IPS-NIHi7 (cell line): ENCODE results near the gene EIF4A2.
"Not testable (repeated sequence)": the region's sequence is repeated elsewhere in the genome, so short reads cannot be mapped to it uniquely, and the experiment has no call there.

Experiments
- DNase-seq: peaks from one replicate; pipeline ENCODE4 v3.0.0; 2012; ENCODE audit warnings: mixed read lengths; ENCODE audit errors: extremely low spot score

The EIF4A2 gene

DNA sequence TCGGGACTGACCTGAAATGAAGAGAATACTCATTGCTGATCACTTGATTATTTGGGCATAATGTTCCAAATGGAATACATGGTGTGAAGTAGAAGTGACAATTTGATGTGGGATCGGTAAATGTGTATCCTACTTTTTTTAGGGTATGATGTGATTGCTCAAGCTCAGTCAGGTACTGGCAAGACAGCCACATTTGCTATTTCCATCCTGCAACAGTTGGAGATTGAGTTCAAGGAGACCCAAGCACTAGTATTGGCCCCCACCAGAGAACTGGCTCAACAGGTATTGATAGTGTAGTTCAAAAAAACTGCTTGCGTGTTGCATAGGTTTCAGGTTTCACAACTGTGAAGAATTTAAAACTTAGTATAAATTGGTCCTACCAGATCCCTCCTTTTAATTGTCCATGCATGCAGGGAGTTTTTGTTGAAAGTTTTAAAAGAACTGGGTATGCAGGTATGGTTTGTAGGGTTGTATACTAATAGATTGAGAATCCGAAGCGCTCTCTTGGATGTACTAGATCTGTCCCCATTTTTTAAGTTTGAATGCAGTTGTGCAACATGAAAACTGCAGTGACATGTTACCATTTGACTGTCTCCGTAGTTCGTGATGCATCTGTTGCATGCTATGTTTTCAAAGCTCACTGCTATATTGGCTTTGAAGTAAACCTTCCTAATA, 1.6 kb downstream of the EIF4A2 start:
- DNase-seq = no peak

DNA sequence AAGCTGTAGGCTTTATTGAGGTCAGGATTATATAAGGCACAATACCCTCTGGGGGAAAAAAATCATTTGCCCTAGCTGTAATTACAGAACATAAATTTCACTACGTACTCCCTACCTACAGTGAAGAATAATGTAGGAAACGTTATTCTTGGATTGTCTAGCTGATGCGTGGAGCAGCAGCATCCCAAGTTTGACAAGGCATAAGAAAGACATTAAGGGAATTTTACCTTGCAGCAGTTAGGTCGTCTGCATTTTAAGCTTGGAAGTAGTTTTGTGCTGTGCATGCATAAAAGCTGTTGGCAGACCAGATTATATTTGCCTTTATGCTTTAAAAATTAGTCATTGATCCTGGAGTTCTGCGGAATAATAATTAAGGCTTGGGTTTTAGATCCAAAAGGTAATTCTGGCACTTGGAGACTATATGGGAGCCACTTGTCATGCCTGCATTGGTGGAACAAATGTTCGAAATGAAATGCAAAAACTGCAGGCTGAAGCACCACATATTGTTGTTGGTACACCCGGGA, 2.2 kb downstream of the EIF4A2 start:
- DNase-seq = no peak

DNA sequence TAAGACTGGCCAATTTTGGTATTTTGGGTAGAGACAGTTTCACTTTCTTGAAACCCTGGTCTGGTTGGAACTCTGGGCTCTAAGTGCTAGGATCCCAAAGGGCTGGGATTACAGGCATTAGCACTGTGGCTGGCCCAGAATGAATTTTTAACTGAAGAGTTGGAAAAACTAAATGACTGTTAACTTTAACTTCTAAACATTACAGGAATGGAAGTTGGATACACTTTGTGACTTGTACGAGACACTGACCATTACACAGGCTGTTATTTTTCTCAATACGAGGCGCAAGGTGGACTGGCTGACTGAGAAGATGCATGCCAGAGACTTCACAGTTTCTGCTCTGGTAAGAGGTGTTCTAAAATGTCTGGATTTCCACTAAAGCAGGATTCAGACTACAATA, 3.5 kb downstream of the EIF4A2 start:
- no peak for DNase-seq

DNA sequence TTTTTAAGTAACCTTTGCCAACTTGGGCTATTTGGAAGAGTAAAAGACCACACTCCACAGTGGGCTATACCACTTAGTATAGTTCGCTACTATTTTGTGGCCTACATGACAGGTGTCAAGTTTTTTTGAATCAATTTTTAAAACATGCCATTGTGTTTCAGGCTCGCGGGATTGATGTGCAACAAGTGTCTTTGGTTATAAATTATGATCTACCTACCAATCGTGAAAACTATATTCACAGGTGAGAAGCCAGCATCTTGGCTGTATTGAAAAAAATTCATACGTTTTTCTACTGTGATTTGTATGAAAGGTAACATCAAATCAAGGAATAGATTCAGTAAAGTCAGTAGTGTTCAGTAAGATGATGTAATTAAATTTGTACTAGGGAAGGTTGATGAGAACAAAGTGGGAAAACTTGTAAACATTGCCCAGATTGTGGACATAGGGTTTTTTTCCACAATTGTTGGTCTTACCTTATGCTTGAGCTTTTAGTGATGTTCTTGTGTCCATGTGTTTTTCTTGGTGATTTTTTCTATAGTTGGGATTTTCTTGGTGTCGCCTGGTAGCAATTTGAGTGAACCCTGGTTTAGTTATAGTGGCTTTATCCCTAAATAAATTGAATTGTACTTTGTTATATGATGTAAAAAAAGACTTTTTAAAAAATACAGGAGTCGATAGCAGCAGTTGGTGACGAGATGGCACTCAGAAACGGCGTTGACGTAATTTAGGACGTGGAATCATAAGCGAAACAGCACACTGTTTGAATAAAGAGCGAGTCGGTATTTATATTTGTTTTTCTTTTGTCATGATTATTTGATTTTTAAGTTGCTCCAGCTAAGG, 4.5 kb downstream of the EIF4A2 start:
- DNase-seq = no peak

DNA sequence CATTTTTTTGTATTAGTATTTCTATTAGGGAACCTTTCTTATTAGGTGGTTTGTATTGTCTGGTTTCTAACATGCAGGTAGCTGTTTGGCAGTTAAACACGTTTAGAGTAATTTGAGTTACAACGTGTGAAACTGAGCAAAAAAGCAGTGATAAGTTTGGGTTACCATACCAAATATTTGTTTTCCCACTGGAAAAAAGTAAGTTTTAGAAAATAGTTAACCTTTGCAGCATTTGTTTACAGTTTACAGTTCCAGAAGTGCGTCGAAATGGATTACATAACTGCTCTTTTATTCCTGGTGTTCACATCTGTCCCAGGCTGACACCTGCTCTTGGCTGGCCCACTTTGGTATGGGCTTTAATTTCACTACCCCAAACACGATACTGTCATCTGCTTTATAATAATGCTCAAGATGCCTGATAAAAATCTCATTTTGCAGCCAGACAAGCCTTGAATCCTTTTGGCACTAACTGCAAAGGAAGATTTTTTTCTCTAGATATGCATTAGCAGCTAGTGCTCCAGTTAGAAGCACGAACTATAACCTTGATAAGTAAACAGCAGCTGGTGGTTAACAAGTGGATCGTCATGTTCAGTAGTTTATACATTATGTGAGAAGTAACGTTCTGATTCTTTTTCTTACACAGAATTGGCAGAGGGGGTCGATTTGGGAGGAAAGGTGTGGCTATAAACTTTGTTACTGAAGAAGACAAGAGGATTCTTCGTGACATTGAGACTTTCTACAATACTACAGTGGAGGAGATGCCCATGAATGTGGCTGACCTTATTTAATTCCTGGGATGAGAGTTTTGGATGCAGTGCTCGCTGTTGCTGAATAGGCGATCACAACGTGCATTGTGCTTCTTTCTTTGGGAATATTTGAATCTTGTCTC, 5.3 kb downstream of the EIF4A2 start:
- DNase-seq = no peak

DNA sequence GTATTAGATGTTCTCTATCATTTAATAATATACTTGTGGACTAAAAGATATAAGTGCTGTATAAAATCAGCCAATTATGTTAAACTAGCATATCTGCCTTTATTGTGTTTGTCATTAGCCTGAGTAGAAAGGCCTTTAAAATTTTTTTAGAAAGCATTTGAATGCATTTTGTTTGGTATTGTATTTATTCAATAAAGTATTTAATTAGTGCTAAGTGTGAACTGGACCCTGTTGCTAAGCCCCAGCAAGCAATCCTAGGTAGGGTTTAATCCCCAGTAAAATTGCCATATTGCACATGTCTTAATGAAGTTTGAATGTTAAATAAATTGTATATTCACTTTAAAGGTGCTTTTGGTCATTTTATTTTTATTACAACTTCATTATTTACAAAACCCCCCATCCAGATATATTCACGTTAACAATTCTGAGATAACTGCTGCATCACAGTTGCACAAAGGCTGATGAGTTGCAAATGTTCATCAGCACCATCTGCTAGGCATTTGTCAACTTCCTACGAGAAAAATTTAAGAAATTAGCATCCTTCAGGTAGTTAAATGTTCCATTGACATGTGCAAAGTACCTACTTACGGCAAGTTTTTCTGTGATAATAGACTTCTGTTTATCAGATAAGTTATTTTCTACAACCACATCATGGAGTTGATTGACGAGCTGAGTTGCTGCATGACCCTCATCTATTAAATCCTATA, 6.3 kb downstream of the EIF4A2 start:
- no peak for DNase-seq

DNA sequence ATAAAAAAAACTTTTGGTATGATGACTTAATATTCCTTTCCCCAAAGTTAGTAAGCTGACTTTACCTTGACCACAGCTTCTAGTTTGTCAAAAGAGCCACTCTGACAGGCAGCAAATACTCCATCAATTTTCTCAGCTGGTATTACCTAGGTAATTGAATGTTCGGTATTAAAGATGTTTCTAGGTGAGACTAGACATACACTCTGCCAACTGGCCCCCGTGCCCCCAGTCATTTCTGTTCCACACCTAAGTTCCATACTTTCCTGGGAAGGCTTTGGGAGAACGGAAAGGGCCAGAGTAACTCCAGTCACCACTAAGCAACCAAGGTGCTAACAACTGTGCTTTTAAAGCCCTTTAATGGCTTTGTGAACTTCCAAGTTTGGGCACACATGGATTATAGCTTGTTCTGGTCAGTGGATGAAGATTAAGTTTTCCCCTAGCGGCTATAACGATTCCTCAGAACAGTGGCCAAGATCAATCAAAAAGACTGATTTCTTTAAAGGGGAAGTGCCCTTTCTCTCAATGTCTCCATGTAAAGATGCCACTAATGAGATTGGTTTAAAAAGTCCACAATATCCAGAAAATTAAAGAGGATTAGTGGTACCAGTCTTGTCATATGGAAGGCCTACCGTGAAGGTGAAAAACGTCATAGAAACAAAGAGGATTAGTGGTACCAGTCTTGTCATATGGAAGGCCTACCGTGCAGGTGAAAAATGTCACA, 7.0 kb downstream of the EIF4A2 start:
- DNase-seq = peak; percentile 17

DNA sequence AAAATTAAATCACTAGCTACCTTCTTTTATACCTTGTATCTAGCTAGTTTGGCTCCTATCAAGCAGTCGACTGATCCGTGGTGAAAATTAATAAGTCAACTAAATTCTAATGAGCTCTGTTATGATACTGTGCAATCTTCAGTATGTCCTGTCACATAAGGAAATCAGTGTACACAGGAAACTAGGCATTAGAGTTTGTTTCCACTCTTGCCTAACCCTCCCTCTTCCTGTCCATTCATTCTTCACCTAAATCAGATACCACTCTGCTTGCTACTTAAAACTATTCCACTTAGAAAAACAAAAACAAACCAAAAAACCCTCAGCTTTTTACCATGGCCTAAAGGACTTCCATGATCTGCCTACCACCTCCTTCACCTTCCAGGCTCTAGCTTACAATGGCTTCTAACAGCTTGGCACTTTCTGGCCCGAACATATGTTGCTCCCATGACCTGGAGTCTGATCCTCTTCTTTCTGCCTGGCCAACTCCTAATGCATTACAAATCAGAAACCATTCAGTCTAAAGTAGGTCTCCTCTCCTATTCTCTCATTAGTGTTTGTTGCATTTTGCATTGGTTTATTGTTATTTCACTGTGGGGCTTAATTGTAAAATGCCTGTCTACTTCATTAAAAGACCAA, 15.0 kb downstream of the EIF4A2 start:
- DNase-seq = no peak

DNA sequence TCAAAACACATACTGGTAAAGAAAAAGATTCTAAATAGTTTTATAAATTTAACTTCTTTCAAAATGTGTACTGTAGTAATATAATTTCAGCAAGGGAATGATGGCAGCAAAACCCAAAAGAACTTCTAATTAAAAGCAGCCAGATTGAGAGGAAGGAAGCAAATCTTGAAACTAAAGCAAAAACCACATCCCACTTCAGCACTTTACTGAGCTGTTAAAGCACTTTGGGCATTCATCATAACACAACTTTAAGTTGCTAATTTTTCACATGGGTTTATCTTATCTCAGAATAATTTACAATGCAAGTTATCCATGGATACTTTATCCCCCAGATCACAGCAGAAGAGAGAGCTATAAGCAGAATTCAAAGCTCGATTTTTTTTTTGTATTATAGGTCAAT, 16.9 kb downstream of the EIF4A2 start:
- DNase-seq = no peak

DNA sequence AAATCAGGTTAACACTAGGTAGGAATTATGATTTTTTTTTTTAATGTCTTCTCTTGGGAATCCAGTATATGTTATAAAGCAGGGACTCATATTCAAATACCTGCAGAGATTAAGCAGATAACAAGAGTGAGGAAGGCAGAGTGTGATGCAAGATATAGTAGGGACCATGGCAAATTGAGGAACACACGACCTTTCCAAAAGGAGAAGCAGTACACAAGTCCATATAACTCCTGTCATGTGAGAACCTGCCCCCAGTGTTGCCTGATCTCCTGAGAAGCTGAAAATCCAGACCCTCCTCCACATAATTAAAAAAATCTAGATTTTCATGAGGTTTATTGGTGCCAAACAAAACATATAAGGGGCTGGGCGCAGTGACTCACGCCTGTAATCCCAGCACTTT, 19.3 kb downstream of the EIF4A2 start:
- DNase-seq = no peak

DNA sequence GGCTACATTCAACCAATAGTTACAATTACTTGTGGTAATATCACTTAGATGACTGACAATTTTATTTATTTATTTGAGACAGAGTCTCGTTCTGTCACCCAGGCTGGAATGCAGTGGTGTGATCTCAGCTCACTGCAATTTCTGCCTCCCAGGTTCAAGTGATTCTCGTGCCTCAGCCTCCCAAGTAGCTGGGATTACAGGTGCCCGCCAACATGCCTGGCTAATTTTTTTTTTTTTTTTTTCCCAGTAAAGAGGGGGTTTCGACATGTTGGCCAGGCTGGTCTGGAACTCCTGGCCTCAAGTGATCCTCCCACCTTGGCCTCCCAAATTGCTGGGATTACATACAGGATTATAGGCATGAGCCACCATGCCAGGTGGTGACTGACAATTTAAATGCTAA, 20.1 kb downstream of the EIF4A2 start:
- not testable (repeated sequence) for DNase-seq

DNA sequence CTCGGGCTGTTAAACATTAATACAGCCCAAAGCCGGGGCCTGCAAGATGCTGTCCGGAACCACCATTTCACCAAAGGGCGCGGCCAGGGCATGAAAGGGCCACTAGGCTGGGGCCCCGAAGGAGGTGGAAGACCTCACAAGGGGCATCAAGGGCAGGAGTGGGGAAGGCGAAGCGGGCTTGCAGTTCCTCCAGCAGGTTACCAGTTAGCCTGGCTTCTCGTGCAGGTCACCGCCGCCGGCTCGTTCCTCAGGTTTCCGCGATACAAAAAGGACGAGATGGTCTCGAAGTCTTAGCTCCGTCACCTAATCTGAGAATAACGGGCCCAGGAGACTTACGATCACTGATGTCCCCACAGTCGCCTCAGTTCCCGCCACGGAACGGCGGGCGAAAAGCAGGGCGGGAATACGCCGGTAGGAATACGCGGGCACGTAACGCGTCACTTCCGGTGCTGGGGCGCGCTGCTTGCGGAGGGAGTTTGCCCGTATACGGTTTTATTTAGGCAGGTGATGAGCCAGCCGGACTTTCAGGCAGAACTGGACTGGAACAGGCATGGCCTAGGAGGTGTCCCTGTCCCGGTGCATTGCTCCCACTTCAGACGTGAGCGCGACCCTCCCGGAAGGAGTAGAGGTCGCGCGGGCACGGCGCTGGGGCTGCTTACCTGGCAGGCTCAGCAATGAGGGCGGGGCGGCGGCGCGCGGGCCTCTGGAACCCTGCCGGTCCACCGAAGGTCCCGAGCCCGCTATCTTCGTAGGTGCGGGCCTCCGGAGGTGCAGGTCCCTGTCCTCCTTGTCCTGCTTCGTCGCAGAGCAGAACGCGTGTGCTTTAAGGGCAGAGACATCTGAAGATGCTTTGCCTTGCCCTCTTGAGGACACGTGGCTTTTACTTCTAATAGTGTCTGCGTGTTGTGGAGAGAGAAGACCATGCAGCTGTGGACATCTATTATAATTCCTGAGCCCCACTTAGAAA, 23.0 kb downstream of the EIF4A2 start, which contains the start of gene RFC4:
Gene RFC4 (minus strand): TSS at position 394 of the 967 bp plus-strand sequence. CDS start 1,769 bp downstream, outside the sequence.
- DNase-seq = peak; percentile 82

DNA sequence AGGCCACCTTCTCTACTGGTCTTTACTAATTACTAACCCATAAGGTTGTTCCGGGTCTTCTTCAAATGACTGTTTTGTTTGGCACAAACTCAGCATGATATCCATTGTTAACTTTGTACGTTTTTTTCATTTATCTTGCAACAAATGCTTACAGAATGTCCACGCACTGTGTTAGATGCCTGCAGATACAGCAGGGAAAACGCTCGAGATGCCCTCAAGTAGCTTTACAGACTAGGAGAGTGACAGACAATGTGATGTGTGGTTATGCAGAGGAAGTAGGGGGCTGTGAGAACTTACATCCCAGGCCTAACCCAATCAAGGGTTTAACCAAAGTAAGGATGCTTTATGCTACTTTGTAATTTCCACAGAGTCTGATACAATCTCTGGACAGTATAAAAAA, 23.9 kb downstream of the EIF4A2 start:
- no peak for DNase-seq

DNA sequence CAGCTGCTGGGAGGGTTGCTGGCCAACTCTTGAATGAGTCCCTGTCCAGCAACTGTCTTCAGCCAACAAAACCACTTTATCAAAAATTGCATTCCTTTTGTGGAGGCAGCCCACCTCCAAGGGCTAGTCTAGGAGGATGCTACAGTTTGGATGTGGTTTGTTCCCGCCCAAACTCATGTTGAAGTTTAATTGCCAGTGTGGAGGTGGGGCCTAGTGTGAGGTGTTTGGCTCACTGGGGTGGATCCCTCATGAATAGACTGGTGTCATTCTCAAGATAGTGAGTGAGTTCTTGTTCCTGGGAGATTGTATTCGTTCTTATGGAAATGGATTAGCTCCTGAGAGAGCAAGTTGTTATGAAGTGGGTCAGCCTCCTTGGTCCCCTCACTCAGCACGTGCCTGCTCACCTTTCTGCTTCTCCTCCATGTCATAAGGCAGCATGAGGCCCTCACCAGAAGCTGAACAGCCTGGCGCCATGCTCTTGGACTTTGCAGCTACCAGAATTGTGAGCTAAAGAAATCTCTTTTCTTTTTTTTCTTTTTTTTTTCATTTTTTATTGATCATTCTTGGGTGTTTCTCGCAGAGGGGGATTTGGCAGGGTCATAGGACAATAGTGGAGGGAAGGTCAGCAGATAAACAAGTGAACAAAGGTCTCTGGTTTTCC, 27.1 kb downstream of the EIF4A2 start:
- DNase-seq = no peak

DNA sequence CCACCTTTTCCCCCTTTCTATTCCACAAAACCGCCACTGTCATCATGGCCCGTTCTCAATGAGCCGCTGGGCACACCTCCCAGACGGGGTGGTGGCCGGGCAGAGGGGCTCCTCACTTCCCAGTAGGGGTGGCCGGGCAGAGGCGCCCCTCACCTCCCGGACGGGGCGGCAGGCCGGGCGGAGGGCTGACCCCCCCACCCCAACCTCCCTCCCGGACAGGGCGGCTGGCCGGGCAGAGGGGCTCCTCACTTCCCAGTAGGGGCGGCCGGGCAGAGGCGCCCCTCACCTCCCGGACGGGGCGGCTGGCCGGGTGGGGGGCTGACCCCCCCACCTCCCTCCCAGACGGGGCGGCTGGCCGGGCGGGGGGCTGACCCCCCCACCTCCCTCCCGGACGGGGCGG, 27.9 kb downstream of the EIF4A2 start:
- DNase-seq = not testable (repeated sequence)

DNA sequence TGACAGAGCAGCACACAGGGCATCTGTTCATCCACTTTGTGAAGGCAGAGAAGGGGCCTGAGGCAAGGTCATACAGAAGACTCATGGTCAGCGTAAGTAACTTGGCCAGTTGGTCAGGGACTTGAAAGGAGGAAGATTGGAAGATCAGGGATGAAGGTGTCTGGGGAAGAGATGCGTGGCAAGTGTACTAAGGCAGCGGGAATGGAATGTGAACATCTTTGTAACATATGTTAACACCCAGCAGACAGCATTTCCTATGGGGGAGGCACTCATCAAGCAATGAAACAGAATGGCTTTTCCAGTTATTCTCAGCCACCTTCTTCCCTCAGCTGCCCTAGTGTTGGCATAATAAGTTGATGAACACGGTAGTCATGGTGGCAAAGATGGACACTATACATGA, 30.7 kb downstream of the EIF4A2 start:
- DNase-seq = no peak

DNA sequence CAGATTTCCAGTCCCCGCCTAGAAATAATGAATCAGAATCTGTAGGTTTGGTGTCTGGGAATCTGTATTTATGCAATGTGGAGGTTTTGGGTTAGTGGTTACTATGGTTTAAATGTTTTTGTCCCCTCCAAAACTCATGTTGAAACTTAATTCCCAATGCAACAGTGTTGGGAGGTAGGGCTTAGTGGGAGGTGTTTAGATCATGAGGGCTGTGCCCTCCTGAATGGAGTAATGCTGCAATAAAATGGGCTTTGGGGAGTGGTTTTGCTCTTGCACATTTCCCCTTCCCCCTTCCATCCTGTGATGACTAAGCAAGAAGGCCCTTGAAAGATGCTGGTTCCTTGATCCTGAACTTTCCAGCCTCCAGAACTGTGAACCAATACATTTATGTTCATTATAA, 32.1 kb downstream of the EIF4A2 start:
- DNase-seq = no peak

DNA sequence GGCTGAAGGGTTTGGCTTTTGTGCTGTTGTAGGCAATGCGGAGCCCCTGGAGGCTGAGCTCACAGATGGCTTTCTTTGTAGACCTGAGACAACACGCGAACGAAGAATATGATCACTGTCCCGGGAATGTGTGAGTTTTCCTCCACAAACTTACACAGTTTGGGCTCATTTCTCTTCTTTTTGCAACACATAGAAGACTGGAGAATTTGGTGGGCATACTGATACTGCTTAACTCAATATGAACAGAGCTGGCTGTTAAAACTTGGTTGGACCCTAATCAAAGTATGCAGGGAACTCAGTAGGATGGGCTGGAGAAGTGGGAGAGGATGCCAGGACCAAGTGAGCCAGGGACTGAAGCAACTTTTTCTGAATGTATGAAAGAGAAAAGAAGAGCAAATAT, 35.1 kb downstream of the EIF4A2 start:
- DNase-seq = no peak
